ENCODE data around the gene EFL1. TPM values are rescaled to one million over a fixed set of nuclear protein-coding genes. Genes with fewer than 3 reads are reported as not detected.
"Not testable (repeated sequence)": the region's sequence is repeated elsewhere in the genome, so short reads cannot be mapped to it uniquely, and the experiment has no call there.

EFL1 gene
- total RNA-seq, 2 donors from 2014 or later, result 11.2 to 33.0 TPM

DNA sequence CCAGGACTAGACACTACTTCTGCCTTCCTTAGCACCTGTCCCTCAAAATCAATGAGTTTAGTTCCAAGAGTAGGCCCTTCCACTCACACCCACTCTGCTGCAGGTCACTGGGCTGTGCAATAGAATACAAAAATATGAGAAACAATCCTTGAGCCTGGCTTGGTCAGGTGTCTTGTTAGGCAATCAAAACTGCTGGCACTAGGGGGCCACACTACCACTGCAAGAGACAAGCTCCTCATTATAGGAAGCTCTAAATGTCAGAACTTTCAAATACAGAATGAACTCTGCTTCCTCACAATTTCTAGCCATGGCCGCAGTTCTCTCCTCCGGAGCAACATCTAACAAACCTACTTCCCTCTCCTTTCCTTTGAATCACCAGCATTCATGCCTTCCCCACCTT is 41.0 kb downstream of the EFL1 start:
- ATAC-seq; H3K9me3 ChIP-seq; H3K27ac ChIP-seq; H3K27me3 ChIP-seq; H3K4me3 ChIP-seq; H3K4me1 ChIP-seq; intact Hi-C loops (cut with DNase I); H3K36me3 ChIP-seq (replicated peaks in 1 of 2; ENCODE audit: insufficient read depth in 1 of 2, low read depth in 2 of 2): not testable (repeated sequence)
- DNase-seq, result peak in 3 of 4 donors; percentile 17 to 42 (median 42)
- TF ChIP-seq, protein P1, sequence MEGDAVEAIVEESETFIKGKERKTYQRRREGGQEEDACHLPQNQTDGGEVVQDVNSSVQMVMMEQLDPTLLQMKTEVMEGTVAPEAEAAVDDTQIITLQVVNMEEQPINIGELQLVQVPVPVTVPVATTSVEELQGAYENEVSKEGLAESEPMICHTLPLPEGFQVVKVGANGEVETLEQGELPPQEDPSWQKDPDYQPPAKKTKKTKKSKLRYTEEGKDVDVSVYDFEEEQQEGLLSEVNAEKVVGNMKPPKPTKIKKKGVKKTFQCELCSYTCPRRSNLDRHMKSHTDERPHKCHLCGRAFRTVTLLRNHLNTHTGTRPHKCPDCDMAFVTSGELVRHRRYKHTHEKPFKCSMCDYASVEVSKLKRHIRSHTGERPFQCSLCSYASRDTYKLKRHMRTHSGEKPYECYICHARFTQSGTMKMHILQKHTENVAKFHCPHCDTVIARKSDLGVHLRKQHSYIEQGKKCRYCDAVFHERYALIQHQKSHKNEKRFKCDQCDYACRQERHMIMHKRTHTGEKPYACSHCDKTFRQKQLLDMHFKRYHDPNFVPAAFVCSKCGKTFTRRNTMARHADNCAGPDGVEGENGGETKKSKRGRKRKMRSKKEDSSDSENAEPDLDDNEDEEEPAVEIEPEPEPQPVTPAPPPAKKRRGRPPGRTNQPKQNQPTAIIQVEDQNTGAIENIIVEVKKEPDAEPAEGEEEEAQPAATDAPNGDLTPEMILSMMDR (IDR thresholded peaks at IDR 0.05), result peak in 1 of 7 experiments; percentile 23
- 79 to 90% methylated on average over 2 of the region's 2 CpGs for WGBS, 2 donors

DNA sequence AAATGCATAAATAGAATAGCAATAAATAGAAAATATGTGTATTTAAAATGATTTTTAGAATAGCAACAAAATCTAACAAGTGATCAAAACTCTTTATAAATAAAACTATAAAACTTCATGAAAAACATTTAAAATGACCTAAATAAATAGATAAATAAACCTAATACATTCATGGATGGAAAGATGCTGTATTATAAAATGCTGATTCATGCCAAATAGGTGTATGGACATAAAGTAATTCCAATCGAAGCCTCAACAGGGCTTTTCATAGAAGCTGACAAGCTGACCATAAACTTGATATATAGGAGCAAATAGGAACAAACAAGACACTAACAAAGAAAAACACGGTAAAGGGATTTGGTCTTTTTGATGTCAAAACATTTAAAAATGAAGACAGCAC is 46.4 kb downstream of the EFL1 start:
- H3K4me1 ChIP-seq; H3K9me3 ChIP-seq; H3K27me3 ChIP-seq; H3K27ac ChIP-seq; ATAC-seq; intact Hi-C loops (cut with DNase I); H3K36me3 ChIP-seq (replicated peaks in 1 of 2; ENCODE audit: insufficient read depth in 1 of 2, low read depth in 2 of 2); H3K4me3 ChIP-seq; DNase-seq: not testable (repeated sequence)
- 70 to 84% methylated on average over 2 of the region's 2 CpGs for WGBS, 2 donors

DNA sequence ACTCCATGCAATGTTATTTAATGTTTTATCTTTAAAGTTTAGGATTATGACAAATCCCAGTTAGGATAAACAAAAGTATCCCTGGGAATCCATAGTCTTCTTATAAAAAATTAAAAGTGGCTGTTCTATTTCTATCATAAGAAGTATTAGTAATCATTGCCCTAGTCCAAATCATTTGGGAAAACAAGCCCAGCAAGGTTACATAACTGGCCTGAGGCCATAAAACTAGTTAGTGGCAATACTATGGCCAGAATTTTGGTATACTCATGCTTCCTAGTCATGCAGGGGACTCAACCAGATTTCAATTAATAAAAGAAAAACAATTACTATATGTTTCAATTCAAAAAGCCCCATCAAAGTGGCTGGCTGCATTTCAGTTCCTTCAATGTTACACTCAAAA is 50.3 kb downstream of the EFL1 start:
- intact Hi-C loops (cut with DNase I); DNase-seq; H3K4me3 ChIP-seq; H3K27me3 ChIP-seq; H3K27ac ChIP-seq; H3K9me3 ChIP-seq; H3K36me3 ChIP-seq (replicated peaks in 1 of 2; ENCODE audit: insufficient read depth in 1 of 2, low read depth in 2 of 2); H3K4me1 ChIP-seq; ATAC-seq: not testable (repeated sequence)

DNA sequence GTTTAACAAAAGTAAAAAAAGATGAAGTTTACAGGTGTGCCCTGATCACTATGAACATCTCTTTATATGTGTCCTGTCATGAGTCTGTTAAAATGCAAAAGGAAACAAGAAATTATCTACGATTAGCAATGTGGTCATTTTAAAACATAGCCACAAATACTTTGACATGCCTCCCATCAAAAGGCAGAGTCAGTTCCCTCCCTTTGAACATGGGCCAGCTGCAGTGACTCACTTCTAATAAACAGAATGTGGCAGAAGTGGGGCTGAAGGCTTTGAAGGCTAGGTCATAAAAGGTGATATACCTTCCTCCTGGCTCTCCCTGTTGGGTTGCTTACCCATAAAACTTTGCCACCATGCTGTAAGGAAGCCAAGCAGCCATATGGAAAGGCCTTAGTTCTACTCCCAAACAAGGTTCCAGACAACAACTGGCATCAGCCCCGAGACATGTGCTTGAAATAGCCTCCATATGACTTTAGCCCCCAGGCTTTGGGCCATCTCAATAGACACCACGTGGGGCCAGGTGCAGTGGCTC is 52.4 kb downstream of the EFL1 start:
- H3K9me3 ChIP-seq; H3K4me3 ChIP-seq; H3K4me1 ChIP-seq; H3K27me3 ChIP-seq; intact Hi-C loops (cut with DNase I); H3K27ac ChIP-seq; H3K36me3 ChIP-seq (replicated peaks in 1 of 2; ENCODE audit: insufficient read depth in 1 of 2, low read depth in 2 of 2); ATAC-seq; DNase-seq: not testable (repeated sequence)
- 94% methylated on average over 2 to 3 of the region's 3 CpGs for WGBS, 2 donors

DNA sequence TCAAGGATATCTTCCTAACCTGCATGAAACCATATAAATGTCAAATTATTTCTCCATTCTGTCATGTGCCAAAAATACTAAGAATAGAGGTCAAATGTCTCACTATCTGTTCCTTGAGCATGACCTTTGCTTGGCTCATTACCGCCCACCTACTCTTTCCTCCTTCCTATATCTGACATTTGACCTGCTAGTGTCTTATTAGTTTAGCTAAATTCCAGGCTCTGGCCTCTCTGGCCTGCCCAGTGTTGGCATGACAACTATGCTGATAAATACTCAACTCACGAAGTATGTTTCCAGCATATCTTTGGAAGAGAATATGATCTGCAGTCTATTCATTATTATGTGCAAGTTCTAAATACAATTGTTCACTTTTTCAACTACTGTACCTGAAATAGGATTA is 58.0 kb downstream of the EFL1 start:
- intact Hi-C loops (cut with DNase I); H3K4me1 ChIP-seq; H3K36me3 ChIP-seq (replicated peaks in 1 of 2; ENCODE audit: insufficient read depth in 1 of 2, low read depth in 2 of 2); H3K4me3 ChIP-seq; H3K27ac ChIP-seq; H3K27me3 ChIP-seq; H3K9me3 ChIP-seq; ATAC-seq; DNase-seq: not testable (repeated sequence)
- WGBS, 2 donors, result 43 to 56% methylated on average over 2 of the region's 2 CpGs

DNA sequence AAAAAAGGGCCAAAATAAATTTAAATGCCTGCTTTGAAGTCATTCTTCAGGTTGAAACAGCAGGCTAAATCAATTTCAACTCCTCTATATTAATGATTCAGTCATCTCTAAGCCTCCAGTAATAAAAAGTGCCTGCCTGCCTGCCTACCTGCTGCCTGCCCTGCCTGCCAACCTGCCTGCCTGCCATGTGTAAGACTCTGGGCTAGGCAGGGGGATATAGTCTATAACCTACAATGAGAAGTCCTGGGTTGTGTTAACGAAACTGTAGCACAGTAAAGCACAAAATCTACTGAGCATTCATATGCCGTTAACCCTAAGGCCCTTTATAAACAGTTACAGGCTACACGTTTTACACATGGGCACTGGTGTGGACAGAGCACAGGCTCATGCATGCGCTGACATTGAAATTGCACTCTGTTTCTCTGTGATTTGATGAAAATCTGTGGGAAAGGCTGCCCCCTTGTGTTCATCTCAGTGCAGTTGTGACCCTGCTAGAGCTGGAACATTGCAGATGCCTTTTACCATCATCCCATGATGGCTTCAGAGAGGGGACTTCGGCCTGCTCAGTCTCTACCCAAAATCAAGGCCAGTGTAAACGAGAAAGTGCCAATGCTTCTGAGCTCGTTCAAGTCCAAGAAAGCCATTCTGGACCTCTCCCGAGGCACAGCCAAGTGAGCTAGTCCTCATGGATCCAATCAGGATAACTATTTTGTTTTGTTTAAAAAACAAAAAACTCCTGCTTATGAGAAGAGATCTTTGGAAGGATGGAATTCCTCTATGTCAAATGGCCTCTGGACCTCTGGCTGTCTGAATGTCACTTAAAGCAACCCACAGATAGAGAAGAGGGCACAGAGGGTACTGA is 64.6 kb downstream of the EFL1 start:
- no peak overlapping the region for H3K4me3 ChIP-seq
- H3K27me3 ChIP-seq, result no peaks in the 10 kb centered on the region
- H3K27ac ChIP-seq, result no peak overlapping the region
- H3K9me3 ChIP-seq, result no peaks in the 10 kb centered on the region
- TF ChIP-seq, protein P1 (IDR thresholded peaks at IDR 0.05), result peak; percentile 61 to 76 (median 65)
- TF ChIP-seq POLR2A (IDR thresholded peaks at IDR 0.05), result no peak
- intact Hi-C loops (cut with DNase I), result no loop called here
- WGBS, 2 donors, result 26 to 32% methylated on average over 7 to 8 of the region's 8 CpGs
- no peaks in the 10 kb centered on the region for H3K4me1 ChIP-seq
- DNase-seq, result peak; percentile 66 to 78 (median 72)
- no peaks in the 10 kb centered on the region for H3K36me3 ChIP-seq (replicated peaks in 1 of 2; ENCODE audit: insufficient read depth in 1 of 2, low read depth in 2 of 2)
- ATAC-seq, result peak; percentile 71

DNA sequence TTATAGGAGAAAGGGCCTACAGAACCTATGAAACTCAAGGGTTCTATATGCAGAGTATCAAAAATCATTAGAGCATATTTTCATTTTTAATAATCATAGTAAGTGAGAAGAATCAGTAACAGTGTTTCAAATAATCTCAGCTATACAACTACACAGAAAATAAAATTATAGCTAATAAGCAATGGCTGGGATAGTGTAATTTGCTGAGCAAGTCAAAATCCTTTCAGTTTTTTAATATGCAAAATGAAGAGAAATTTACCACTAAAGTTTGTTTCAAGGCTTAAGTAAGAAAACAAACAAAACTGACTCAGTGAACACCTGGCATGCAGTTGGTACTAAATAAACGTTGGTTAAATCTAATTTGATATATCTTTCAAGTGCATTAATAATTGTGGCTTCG is 66.2 kb downstream of the EFL1 start:
- no peaks in the 10 kb centered on the region for H3K4me1 ChIP-seq
- no peak for TF ChIP-seq POLR2A (IDR thresholded peaks at IDR 0.05)
- TF ChIP-seq, protein P1 (IDR thresholded peaks at IDR 0.05), result no peak
- WGBS, 2 donors, result 62 to 65% methylated on average over 2 of the region's 2 CpGs
- no peaks in the 10 kb centered on the region for H3K9me3 ChIP-seq
- H3K27ac ChIP-seq, result no peak overlapping the region
- DNase-seq, result no peak
- no peaks in the 10 kb centered on the region for H3K27me3 ChIP-seq
- H3K36me3 ChIP-seq (replicated peaks in 1 of 2; ENCODE audit: insufficient read depth in 1 of 2, low read depth in 2 of 2), result no peaks in the 10 kb centered on the region
- intact Hi-C loops (cut with DNase I), result no loop called here
- H3K4me3 ChIP-seq, result no peak overlapping the region
- ATAC-seq, result no peak

DNA sequence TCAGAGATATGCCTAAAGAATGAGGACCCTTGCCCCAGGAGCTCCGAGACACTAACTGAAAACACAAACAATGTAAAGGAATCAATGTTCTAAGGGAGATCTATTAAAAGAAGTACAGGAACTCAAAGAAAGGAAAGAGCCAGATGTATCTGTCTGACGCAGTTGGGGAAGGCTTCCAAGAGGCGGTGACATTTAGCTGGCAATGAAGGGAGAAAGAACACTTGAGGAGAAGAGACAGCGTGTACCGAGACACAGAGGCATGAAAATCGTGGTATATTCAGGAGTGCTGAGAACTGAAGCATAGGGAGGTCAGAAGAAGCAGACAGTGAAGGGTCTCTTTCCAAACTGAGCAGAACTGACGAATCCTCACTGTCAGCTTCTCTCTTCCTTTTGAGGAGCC is 66.7 kb downstream of the EFL1 start:
- DNase-seq; H3K9me3 ChIP-seq; H3K27ac ChIP-seq; intact Hi-C loops (cut with DNase I); ATAC-seq; H3K27me3 ChIP-seq; H3K4me3 ChIP-seq; H3K36me3 ChIP-seq (replicated peaks in 1 of 2; ENCODE audit: insufficient read depth in 1 of 2, low read depth in 2 of 2); H3K4me1 ChIP-seq: not testable (repeated sequence)
- 86 to 88% methylated on average over 7 of the region's 7 CpGs for WGBS, 2 donors

DNA sequence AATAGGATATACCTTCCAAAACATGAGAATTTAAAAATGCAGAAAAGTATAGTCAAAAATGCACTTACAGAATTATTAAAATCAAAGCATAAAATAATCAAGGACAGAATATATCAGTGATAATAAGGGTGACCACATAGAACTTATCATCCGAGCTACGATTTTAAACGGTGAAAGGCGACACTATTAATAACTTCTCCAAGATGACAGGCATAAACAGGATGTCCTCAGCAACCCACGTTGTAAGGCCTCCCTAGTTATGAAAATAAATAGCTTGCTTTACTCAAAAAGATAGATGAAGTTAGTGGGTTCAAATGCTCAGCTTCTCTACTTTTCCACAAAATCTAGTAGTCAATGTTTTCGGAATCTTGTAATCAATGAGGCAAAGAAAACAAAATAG is 68.0 kb downstream of the EFL1 start:
- H3K4me1 ChIP-seq; H3K27me3 ChIP-seq; H3K9me3 ChIP-seq; H3K36me3 ChIP-seq (replicated peaks in 1 of 2; ENCODE audit: insufficient read depth in 1 of 2, low read depth in 2 of 2); intact Hi-C loops (cut with DNase I); ATAC-seq; H3K27ac ChIP-seq; H3K4me3 ChIP-seq; DNase-seq: not testable (repeated sequence)
- 69 to 74% methylated on average over 6 of the region's 6 CpGs for WGBS, 2 donors

Data from body of pancreas (tissue), 4 donors.